GM21529 (cell line): ENCODE data around the gene SPARCL1.
"Not testable (repeated sequence)": the region's sequence is repeated elsewhere in the genome, so short reads cannot be mapped to it uniquely, and the experiment has no call there.

Experiments
- ATAC-seq: cut with Tn5 transposase; IDR thresholded peaks from one replicate; pipeline ENCODE4 v1.9.1; 2021; ENCODE audit not compliant: unreplicated experiment

The SPARCL1 gene

DNA sequence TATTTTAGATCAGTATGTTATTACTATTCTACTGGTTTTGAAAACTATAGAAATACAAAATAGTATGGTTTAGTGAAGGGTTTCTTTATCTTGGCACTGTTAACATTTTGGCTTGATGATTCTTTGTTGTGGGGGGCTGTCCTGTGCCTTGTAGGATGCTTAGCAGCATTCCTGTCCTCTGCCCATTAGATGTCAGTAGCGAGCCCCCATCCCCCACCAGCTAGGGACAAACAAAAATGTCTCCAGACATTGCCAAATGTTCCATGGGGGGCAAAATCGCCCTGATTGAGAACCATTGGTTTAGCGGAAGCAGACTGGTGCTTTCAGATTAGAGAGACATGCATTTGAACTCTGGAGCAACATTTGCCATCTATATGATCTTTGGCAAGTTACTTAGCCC lies 23.3 kb downstream of the SPARCL1 start:
- no peak for ATAC-seq

DNA sequence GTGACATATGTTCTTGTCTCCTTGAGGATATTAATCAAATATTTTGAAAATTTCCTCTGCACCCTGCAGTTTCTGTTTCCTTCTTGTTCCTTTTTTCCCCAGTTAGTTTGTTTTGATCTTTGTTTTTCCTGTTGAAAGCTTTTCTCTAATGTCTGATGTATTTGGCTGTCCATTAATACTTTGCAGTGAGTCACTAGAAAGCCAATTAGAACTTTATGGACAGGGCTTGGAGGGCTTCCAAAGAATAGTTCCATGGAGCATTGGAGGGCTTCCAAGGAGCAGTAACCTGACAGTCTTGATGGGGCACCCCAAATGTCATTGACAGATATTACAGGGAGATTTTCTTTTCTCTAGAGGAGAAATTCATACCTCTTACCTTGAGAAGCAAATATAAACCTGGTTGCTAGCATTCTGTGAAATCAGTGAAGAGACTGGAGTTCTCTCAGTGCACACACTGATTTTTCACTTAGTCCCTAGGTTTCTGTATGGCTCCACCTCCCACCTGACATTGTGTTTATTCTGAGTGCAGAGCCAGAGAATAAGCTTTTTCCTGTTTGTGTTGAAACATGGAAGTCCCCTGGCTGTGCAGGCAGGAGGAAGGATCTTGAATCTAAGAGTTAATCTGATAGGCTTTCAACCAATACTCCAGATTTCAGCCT lies 26.5 kb downstream of the SPARCL1 start:
- no peak for ATAC-seq

DNA sequence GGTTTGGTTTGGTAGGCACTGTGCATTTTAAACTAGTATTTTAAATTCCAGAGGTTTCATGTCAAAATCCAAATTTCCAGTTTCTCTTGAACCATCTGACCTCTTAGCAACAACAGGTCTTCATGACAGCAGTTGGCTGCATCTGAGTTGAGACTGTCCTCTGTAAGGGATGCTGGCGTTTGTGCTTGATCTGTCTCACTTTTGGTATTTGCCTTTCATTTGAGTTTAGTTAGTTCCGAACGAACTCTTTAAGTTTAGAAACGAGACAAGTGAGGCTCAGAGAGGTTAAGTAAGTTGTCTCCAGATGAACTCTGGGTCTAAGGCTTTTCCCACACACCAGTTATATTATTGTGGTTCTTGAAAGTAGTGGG lies 29.1 kb downstream of the SPARCL1 start:
- peak; percentile 52 for ATAC-seq

DNA sequence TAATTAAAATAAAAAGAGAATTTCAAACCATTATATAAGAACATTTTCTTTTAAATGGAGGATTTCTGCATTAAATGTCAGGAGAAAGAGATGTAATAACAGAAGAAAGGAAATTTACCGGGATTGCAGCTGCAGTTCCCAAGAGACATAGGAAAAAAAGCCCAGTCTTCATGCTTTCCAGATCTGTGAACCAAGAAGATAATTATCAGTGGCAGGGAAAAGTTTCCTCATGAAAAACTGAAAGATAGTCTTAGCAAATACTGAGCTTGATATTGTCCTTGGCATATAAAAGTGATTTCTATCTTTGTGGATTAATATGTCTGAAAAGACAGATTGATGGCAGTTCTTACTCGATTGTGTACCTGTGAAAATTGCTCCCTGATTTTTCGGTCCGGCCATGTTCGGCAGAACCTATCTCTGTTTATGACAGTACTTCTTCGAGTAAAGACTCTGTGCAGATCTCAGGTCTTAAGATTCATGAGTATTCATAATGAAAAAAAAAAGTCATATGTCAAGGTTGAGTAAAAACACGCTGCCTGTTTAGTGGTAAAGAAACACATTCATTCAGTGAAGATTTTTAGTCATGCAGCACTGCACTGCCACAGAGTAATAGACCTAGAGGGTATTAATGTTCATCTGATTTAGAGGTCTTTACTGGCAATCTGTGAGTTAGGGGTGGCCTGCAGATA lies 29.6 kb downstream of the SPARCL1 start:
- peak; percentile 81 for ATAC-seq

DNA sequence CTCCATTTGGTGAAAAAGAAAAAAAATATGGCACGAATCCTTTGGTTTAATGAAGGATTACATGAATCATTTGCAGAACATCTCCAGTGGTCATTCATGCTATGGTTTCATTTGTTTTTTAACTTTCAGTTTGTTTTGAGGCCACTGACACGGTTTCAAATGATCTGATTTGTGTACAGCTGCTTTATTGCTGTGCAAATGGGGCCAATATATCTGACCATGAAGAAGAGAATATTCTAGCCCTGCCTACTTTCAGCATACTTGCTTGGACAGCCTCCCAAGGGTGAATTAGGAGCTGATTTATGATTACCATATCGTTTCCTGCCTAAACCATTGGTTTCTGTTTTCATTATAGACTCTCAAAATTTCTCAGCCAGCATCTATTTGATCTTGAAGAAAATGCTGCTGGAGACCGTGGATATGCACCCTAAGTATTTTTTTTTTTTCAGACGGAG lies 30.7 kb downstream of the SPARCL1 start:
- peak; percentile 54 for ATAC-seq

DNA sequence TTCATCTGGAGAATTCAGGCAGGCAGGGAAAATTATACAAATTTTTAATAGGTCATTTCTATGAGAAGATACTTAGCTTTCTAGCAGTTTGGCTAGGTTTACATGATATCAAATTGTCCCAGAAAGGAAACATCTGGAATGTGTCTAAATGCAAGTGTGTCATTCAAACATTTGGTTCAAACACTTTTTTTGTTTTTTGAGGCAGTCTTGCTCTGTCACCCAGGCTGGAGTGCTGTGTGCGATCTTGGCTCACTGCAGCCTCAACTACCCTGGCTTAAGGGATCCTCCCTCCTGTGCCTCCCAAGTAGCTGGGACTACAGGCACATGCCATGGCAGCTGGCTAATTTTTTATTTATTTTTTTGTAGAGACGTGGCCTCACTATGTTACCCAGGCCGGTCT lies 31.6 kb downstream of the SPARCL1 start:
- no peak for ATAC-seq

DNA sequence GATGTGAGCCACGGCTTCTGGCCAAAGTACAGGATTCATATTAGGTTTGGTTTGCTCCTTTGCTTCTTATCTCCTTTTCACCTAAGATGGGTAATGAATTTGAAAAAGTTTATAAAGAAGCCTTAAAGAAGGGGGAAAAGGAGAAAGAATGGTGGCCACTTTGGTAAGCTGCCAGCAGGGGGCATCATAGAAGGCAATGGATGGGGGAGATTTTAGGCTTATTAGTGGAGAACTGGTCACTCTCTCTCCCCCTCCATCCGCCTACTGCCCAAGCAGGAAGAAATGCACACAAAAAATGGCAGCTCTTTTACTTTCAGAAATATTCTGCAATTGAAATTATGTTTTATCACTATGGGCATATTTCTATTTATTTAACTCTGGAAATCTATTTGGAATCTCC lies 32.0 kb downstream of the SPARCL1 start:
- ATAC-seq, result no peak

DNA sequence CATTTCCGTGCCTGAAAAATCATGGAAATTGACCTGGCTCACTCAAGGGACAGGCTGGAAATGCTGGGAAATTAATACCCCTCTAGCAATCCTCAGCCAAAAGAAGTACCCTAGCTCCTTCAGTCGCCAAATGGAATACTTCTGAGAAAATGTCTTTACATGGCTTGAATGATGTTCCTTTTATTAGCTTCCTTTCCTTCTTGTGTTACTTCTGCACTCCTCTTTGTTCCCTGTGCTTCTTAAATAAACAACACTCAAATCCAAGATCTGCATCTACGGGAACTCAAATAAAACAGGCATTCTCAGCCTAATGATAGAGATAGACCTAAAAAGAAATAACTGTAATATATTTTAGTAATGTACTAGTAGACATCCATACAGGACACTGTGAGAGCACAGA lies 36.1 kb downstream of the SPARCL1 start:
- ATAC-seq, result no peak

DNA sequence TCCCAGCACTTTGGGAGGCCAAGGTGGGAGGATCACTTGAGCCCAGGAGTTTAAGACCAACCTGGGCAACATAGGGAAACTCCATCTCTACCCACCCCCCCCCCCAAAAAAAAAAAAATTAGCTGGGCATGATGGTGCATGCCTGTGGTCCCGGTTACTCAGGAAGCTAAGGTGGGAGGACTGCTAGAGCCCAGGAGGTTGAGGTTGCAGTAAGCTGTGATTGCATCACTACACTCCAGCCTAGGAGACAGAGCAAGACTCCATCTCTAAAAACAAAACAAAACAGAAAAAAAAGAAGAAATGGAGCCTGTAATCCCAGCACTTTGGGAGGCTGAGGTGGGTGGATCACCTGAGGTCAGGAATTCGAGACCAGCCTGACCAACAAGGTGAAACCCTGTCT lies 37.3 kb downstream of the SPARCL1 start:
- not testable (repeated sequence) for ATAC-seq

DNA sequence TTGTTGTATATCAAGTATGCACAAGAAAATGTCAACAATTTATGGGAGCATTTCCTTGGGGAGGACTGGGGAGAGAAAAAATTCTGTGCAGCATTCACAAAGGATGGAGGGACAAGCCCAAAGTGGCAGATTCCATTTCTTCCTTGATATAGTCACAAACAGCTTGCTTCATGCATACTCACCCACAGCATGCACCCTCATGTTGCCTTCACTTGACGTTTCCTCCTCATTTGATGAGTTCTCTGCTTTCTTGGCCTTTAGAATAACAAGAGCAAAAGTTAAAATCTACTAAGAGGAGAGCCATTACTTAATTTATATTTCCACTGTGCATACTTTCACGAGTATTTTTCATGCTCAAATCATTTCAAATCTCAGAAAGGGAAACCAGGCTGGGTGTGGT lies 37.7 kb downstream of the SPARCL1 start:
- ATAC-seq, result no peak

DNA sequence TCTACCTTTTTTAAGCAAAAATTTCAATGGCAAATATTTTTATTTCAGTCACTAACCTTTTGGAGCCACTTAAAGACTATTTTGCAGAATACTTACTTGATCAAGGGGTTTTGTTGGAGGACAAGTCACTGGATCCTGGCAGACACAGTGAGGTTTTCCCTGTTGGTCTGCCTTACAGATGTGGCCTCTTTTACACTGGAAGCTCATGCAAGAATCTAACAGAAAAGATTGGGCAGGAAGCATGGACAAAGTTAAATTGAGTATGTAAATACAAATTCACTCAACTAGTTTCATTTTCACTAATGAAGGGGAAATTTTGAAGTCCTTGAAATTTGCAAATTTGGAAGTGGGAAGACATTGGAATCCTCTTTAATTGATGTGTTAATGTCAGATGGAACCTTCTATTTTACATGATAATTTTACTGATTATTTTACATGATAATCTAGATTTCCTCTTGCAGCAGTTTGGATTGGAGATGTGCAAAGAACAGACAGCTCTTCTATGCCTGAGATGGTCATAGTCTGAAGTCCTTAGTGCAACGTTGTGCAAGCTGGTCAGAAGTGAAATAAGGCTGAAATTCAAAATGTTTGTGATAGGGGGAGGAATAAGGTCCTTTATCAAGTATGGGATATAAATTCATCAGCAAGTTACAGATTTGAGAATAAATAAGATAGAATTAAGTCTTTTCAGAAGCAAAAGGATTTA lies 38.4 kb downstream of the SPARCL1 start:
- no peak for ATAC-seq

DNA sequence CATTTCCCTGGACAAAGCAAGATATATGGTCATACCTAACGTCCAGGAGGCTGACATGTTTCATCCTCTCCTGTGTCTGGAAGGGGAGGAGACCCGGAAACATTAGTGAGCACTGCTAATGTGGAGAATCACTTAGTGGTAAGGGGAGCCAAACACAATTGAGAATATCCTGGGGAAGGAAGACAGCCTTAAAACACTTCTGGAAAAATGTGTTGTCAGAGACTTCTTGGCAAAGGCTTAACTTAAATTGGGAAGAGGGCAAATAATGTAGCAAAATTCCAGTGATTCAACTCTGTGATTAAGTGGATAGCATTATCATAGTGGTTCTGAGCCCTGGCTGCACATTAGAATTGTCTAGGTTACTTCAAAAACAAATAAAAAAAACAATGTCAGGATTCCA lies 39.5 kb downstream of the SPARCL1 start:
- no peak for ATAC-seq

DNA sequence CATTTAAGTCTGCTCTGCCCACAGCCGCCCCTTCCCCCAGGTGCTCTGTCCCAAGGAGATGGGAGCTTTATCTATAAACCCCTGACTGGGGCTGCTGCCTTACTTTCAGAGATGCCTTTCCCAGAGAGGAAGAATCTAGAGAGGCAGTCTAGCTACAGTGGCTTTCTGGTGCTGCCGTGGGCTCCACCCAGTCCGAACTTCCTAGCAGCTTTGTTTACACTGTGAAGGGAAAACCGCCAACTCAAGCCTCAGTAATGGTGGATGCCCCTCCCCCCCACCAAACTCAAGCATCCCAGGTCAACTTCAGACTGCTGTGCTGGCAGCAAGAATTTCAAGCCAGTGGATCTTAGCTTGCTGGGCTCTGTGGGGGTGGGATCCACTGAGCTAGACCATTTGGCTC lies 40.5 kb downstream of the SPARCL1 start:
- ATAC-seq, result not testable (repeated sequence)

DNA sequence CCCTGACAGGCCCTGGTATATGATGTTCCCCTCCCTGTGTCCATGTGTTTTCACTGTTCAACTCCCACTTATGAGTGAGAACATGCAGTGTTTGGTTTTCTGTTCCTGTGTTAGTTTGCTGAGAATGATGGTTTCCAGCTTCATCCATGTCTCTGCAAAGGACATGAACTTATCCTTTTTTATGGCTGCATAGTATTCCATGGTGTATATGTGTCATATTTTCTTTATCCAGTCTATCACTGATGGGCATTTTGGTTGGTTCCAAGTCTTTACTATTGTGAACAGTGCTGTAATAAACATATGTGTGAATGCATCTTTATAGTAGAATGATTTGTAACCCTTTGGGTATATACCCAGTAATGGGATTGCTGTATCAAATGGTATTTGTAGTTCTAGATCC lies 45.9 kb downstream of the SPARCL1 start:
- ATAC-seq, result not testable (repeated sequence)

DNA sequence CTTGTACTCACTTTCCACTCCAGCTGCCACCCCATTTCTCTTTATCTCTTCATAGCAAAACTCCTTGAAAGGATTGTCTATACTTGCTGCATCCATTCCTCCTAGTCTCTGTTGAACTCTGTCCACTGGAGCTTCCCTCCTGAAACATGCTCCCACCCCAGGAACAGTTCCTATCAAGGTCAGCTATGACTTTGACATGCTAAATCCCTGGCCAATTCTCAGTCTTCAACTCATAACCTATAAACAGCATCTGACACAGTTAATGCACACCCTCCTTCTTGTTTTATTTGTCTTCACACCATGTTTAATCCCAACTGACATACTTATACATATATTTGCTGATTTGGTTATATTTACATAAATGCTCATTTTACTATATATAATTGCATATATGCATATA lies 47.8 kb downstream of the SPARCL1 start:
- ATAC-seq, result no peak

DNA sequence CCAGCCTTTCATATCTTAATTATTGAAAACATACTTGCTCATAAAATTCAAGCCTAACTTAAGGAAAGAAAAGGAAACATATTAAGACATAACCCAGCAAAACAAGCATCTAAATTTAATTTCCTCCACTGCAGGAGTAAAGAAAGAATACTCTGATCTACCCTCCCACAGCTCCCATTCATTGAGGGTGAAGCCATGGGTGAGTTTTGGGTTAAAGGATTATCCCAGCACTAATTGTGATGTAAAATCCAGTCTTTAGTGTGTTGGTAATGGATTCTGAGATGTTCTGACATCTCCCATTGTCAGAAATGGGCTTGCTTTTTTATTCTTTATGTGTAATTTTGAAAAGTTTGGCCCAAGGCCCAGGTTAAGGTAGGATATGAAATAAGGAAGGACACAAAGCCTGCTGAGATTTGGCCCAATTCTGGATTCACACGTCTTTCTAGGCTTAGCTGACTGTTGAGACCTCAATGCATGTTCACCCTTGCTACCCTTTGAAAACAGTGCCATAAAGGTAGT lies 50.4 kb downstream of the SPARCL1 start:
- no peak for ATAC-seq

DNA sequence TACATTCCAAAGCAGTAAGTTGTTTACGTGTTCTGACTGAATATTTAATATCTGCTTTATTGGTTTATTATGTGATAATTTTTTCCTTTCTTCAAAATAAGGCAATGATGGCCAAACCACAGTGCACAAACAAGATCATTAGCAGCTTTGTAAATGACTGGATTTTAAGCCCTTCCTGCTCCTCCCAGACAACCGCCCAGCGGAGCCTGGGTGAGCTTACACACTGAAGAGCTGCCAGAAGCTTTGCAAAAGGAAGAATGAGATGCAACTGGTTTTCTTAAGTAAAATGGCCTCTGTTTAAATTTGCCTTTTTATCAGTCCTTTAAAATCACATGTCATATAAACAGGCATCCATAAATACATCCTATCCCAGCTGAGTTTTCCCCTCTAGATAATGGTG lies 52.2 kb downstream of the SPARCL1 start:
- ATAC-seq, result no peak

DNA sequence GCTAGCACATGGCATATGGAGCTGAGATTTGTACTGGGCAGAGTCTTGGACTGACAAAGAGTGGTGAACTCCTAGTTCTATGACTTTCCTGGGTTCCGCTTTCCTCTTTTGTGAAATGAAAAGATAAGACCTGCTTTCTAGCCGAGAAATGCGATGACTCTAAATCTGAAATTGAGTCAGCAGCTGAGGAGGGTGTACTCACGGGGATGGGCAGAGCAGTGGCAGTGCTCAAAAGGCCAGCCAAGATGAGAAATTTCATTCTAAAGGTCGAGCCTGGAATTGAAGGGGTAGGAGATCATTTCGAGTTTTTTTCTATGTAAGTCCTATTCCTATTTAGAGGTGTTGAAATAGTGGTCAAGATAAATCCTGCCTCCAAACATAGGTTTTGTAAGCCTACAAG lies 59.8 kb downstream of the SPARCL1 start:
- no peak for ATAC-seq

DNA sequence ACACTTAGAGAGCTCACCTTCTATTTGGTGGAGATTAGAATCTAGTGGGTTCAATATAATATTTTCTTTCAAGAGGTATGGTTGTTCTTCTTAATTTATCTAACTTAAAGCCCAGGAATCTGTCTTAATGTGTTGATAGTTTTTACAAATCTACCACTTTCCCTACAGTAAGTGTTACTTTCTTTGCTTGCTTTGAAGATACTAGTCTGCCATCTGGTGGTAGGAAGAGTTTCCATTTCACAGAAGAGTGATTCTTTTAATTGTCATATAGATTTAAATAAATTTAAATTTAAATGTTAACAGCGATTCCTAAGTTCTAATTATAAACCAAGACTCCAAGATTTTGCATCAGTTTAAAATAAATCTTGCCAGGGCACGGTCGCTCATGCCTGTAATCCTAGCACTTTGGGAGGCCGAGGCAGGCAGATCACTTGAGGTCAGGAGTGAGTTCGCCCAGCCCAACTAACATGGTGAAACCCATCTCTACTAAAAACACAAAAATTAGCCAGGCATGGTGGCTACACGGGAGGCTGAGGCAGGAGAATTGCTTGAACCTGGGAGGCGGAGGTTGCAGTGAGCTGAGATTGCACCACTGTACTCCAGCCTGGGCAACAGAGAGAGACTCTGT lies 63.3 kb downstream of the SPARCL1 start:
- ATAC-seq, result no peak

DNA sequence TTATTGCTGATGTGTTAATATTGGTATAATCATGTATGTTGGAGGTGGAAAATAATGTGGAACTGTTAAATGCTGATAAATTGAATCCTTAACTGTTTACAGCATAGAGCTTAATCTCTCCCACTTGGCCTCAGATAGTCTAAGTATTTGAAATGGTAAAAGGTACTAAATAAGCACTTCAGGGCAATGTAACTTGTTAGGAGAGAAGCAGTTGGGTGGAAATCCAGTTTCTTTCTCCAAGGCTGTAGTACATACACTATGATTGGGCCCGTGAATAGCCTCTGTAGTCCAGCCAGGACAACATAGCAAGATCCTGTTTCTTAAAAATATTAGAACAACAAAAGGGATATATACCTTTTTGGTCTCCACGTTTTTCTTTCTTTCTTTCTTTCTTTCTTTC lies 67.1 kb downstream of the SPARCL1 start:
- ATAC-seq, result no peak

DNA sequence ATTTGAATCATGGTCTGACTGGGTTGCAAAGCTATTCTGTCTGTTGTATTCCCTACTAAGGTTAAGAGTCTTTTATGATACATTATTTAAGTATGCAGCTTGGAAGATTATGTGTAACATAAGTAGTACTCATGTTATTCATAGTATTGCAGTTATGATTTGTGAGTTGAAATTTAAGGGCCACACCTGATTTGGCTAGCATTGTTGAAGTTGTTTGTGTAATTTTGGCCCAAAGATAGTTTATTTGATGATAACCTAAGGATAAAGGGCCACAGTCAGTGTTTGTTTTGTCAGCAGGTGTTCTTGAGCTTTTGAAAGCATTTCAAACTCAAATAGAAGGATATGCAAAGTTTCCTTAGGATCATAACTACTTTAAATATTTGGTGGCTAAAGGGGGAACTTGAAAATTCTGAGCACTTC lies 67.9 kb downstream of the SPARCL1 start:
- no peak for ATAC-seq

DNA sequence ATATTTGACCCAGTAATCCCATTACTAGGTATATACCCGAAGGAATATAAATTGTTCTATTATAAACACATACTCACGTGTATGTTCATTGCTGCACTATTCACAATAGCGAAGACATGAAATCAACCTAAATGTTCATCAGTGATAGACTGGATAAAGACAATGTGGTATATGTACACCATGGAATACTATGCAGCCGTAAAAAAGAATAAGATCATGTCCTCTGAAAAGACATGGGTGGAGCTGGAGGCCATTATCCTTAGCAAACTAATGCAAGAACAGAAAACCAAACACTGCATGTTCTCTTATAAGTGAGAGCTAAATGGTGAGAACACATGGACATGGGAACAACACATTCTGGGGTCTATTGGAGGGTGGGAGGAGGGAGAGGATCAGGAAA lies 70.3 kb downstream of the SPARCL1 start:
- ATAC-seq, result no peak
